Measurements from ENCODE around the gene PLEKHG2.

The PLEKHG2 gene

GRCh38 chr19:39406656-39407409 lies 5.6 kb upstream of the PLEKHG2 start, which contains the start of gene ZFP36:
ZFP36 (plus strand) TSS chr19:39406847; CDS start chr19:39406905, 58 bp downstream.
- peak; percentile 85 for DNase-seq (ENCODE audit: low read depth)

DNA sequence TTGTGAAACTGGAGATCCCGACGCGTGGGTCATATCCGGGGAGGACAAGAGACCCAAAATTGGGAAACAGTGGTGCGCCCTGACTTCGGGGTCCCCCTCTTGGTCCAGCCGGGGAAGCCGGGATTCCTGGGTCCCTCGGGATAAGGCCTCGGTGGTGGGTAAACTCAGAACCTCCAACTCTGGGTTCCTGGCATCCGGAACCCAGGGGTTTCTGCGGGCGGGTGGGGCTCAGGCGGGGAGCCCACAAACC lies 5.1 kb upstream of the PLEKHG2 start:
- DNase-seq (ENCODE audit: low read depth) = no peak

DNA sequence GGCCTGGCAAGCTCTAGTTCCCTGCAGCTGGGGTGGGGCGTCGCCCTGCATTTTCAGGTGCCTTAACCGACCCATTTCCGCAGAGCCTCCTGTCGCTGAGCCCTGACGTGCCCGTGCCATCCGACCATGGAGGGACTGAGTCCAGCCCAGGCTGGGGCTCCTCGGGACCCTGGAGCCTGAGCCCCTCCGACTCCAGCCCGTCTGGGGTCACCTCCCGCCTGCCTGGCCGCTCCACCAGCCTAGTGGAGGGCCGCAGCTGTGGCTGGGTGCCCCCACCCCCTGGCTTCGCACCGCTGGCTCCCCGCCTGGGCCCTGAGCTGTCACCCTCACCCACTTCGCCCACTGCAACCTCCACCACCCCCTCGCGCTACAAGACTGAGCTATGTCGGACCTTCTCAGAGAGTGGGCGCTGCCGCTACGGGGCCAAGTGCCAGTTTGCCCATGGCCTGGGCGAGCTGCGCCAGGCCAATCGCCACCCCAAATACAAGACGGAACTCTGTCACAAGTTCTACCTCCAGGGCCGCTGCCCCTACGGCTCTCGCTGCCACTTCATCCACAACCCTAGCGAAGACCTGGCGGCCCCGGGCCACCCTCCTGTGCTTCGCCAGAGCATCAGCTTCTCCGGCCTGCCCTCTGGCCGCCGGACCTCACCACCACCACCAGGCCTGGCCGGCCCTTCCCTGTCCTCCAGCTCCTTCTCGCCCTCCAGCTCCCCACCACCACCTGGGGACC lies 4.6 kb upstream of the PLEKHG2 start:
- DNase-seq (ENCODE audit: low read depth) = no peak

DNA sequence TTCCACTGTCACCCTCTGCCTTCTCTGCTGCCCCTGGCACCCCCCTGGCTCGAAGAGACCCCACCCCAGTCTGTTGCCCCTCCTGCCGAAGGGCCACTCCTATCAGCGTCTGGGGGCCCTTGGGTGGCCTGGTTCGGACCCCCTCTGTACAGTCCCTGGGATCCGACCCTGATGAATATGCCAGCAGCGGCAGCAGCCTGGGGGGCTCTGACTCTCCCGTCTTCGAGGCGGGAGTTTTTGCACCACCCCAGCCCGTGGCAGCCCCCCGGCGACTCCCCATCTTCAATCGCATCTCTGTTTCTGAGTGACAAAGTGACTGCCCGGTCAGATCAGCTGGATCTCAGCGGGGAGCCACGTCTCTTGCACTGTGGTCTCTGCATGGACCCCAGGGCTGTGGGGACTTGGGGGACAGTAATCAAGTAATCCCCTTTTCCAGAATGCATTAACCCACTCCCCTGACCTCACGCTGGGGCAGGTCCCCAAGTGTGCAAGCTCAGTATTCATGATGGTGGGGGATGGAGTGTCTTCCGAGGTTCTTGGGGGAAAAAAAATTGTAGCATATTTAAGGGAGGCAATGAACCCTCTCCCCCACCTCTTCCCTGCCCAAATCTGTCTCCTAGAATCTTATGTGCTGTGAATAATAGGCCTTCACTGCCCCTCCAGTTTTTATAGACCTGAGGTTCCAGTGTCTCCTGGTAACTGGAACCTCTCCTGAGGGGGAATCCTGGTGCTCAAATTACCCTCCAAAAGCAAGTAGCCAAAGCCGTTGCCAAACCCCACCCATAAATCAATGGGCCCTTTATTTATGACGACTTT lies 3.9 kb upstream of the PLEKHG2 start:
- DNase-seq (ENCODE audit: low read depth) = no peak

DNA sequence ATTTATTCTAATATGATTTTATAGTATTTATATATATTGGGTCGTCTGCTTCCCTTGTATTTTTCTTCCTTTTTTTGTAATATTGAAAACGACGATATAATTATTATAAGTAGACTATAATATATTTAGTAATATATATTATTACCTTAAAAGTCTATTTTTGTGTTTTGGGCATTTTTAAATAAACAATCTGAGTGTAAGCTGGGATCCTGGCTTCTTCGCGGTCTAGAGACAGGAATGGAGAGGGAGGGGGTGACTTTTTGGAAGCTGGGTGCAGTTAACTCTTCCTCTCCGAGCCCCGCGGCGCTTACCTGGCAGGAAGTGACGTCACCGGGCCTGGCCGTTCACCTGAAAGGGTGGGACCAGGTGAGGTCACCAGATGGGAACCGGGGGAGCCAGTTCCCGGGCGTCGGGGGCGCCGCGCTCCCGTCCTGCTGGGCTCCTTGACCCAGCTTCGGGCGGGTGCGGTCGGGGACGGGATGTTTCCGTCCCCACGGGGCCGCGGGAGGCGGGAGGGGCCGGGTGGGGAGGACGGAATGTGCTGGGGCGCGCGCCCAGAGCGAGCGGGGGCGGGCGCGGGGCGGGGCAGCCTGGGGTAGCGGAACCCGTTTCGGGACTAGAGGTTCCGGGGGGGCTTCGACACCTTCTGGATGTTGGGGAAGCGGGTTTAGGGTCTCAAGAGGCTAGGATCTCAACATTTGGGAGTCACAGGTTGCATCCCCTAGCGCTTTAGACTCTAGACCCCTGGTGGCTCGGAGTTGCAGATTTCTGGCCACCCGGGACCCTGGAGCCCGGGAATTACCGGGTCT lies 3.1 kb upstream of the PLEKHG2 start:
- peak; percentile 81 for DNase-seq (ENCODE audit: low read depth)

- DNase-seq (ENCODE audit: low read depth) = no peak
Measured at GRCh38 chr19:39410017-39410830, 2.2 kb upstream of the PLEKHG2 start.

DNA sequence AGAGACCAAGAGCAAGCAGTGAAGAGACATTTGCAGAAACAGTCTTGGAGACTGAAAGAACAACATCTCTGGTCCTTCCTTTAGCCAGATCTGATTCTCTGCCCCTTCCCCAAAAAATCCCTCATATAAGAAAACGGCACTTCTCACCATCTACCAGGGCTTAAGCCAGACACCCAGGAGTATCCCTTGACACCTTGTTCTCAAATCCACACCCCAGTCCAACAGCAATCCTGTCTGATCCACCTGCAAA lies 1.7 kb upstream of the PLEKHG2 start:
- no peak for DNase-seq (ENCODE audit: low read depth)

GRCh38 chr19:39411081-39411831 lies 1.2 kb upstream of the PLEKHG2 start:
- DNase-seq (ENCODE audit: low read depth) = no peak

- DNase-seq (ENCODE audit: low read depth) = peak; percentile 90
Measured at GRCh38 chr19:39411832-39412099, 703 bp upstream of the PLEKHG2 start.

DNA sequence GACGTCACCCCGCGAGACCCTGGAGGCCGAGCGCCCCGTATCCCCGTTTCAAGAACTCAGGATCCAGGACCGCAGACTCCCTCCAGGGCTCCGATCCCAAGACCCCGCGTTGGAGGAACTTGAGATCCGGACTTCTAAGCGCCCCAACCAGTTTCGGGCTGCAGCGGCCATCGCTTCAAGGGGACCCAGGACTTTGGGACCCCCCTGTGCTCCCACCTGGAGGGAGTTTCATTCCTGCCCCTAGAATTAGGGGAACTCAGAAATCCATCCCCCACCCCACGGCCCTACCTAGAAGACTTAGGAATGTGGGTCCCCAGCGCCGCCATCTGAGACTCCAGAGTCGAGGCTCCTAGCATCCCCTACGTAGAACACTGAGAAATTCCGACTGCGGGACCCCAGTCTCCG lies 400 bp downstream of the PLEKHG2 start:
- no peak for DNase-seq (ENCODE audit: low read depth)

DNA sequence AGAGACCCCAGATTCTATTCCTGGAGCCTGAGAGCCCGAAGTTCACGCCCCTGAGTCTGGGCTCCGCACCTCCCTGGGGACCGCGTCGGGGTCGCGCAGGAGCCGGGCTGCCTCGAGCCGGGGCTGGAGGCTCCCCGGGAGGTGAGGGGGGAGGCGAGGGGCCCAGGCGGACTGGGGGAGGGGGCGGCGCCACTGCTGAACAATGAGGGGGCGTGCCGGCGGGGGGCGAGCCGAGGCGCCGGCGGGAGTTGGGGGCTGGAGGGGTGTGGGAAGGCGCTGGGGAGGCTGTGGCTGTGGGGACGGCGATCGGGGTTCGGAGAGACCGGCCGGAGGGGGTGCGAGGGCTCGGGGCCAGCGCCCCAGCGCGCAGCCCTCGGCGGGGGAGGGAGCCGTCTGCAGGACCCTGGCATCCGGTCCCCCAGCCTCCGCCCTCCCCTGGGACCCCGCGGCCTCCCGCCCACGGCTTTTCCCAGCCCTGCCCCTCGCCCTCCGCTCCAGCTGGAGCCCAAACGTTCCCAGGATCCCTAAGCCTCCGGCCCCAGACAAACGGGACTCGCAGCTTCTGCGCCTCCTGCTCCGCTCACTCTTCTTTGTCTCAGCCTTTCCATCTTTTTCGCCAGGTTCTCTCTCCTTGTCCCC lies 922 bp downstream of the PLEKHG2 start:
- DNase-seq (ENCODE audit: low read depth) = no peak

DNA sequence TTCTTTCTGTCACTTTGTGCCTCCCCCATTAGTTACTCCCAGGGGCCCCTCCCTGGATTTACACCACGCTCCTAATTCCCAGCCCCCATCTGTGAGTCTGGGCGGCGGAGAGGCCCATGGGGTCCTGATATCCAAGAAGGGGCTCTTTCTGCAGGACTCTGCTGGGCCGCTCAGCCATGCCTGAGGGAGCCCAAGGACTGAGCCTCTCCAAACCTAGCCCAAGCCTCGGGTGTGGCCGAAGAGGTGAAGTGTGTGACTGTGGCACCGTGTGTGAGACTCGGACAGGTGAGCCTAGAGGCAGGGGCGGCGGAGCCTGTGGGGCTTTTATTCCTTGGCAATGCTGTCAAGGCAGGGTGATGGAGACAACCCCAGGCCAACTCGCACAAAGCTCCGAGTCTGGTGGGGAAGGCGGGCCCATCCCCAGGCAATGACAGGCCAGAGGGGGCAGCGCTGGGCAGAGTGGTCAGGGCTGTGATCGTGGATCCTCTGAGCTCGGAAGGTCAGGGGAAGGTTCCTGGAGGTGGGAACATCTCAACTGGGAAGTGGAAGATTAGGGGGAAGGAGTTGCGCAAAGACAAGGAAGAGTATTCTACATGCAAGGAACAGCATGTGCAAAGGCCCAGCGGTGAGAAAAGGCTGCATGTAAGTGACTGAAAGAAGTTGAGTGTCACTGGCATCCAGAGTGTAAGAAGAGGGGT lies 1.6 kb downstream of the PLEKHG2 start:
- DNase-seq (ENCODE audit: low read depth) = no peak

DNA sequence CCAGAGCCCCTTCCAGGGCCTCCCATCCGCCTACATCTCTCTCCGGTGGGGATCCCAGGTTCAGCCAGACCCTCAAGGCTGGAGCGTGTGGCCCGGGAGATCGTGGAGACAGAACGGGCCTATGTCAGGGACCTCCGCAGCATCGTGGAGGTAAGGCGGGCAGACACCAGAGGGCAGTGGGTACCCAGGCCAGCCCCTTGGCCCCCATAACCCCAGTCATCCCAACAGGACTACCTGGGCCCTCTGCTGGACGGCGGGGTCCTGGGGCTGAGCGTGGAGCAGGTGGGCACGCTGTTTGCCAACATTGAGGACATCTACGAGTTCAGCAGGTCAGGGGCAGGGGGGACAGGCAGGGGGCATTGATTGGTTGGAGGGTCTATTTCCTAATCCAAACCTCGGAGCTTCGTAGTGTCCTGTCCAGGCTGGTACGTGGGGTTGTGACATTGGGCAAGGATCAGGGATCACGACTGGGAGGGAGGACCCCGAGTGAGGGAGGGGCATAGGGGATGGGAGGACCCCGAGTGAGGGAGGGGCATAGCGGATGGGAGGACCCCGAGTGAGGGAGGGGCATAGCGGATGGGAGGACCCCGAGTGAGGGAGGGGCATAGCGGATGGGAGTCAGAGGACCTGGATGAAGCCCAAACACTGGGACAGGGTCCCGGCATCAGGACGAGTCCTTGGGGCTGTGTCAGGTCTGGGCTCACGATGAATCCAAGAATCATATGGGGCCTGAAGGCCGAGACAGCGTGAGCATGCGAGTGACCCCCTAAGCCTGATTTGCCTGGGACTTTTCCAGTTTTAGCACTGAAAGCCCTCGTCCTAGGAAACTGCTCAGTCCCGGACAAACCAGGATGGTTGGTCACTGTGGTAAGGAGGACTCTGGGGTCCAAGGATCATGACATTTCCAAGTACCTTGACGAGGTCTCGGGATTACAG lies 2.9 kb downstream of the PLEKHG2 start:
- DNase-seq (ENCODE audit: low read depth) = no peak

DNA sequence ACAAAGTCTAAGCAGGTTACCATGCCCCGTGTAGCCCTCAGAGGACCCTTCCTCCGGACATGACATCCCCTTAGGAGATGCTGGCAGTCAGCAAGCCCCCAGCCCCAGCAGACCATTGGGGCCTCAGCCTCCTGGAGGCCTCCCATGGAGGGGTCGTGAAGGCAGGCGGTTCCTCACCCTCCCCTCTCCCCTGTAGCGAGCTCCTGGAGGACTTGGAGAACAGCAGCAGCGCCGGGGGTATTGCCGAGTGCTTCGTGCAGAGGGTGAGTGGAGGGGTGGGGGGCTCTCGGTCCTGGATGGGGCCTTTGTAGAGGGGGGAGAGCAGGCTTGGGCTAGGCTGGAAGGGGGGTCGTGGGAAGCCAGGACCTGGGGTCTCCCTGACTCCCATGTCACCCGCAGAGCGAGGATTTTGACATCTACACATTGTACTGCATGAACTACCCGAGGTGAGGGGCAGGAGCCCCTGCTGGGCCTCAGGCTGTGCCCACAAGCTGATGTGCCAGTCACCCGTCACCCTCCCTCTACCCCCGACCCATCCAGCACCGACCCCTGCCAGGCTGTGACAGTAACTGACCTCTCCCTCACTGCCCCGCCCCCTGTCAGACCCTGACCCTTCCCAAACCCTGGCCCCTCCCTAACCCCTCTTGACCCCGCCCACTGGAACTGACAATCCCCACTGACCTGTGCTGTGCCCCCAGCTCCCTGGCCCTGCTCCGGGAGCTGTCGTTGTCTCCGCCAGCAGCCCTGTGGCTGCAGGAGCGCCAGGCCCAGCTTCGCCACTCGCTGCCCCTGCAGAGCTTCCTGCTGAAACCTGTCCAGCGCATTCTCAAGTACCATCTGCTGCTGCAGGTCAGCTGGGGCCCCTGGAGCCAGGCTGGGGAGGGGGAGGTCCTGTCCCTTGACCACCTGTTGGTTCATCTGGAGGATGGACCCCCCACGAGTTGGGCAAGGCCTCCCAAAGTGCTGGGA lies 4.0 kb downstream of the PLEKHG2 start:
- DNase-seq (ENCODE audit: low read depth) = no peak

DNA sequence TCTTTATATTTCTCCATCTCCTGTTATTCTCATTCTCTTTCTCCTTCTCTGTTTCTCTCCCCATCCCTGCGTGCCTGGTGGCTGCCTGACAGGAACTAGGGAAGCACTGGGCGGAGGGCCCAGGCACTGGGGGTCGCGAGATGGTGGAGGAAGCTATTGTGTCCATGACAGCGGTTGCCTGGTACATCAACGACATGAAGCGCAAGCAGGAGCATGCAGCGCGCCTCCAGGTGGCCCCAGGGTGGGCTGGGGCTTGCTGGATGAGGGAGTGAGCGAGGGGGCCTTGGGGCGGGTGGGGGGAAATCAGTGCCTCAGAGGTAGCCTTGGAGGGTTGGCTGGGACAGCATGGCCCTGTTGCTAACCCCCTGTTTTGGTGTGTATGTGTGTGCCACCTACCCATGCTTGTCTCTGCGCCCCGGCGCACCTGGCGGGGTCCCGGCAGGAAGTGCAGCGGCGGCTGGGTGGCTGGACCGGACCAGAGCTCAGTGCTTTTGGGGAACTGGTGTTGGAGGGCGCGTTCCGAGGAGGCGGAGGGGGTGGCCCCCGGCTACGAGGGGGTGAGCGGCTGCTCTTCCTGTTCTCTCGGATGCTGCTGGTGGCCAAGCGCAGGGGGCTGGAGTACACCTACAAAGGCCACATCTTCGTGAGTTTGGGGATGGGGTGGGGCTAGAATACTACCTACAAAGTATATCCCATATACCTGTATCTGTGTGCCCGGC lies 5.2 kb downstream of the PLEKHG2 start:
- no peak for DNase-seq (ENCODE audit: low read depth)

- no peak for DNase-seq (ENCODE audit: low read depth)
Measured at GRCh38 chr19:39419003-39419402, 6.5 kb downstream of the PLEKHG2 start.

DNA sequence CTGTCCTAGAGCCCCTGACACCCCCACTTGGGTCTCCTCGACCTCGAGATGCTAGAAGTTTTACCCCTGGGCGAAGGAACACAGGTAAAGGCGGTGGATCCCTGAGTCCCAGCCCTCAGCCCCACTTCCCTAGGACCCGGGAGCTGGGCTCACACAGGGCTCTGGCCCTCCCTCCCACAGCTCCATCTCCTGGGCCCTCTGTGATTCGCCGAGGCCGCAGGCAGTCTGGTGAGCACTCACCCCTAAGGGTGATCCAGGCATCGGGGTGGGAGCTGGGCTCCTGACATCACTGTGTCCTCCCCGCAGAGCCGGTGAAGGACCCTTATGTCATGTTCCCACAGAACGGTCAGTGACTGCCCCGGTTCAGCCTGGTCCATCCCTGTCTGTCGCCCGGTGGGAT lies 8.3 kb downstream of the PLEKHG2 start:
- DNase-seq (ENCODE audit: low read depth) = no peak
